Measurements from ENCODE around the gene MORN4. TPM values are rescaled to one million over a fixed set of nuclear protein-coding genes. Genes with fewer than 3 reads are reported as not detected.
"Not testable (repeated sequence)": the region's sequence is repeated elsewhere in the genome, so short reads cannot be mapped to it uniquely, and the experiment has no call there.

MORN4 gene
- total RNA-seq, 1 experiment from 2014 or later, result 10.5 TPM

DNA sequence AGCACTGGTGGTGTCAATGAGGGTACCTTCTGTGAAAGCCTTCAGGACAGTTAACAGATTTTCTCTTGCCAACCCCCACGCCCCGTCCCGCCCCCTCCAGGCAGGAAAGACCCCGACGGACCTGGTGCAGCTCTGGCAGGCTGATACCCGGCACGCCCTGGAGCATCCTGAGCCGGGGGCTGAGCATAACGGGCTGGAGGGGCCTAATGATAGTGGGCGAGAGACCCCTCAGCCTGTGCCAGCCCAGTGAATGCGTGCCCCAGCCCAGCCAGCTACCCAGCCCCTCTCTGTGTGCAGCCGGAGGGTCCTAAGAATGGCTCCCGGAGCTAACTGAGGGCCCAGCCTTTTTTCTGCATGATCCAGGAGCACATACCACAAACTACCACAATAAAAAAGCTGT, 49.8 kb downstream of the MORN4 start:
- DNase-seq (ENCODE audit: low read depth), result no peak
- in situ Hi-C loops (cut with HindIII; ENCODE audit: low pct_unique_long_range_greater_than_20kb, low sequenced_read_pairs), result no loop called here

GRCh38 chr10:97582169-97582568, 51.1 kb downstream of the MORN4 start:
- no peak for DNase-seq (ENCODE audit: low read depth)
- in situ Hi-C loops (cut with HindIII; ENCODE audit: low pct_unique_long_range_greater_than_20kb, low sequenced_read_pairs), result no loop called here

DNA sequence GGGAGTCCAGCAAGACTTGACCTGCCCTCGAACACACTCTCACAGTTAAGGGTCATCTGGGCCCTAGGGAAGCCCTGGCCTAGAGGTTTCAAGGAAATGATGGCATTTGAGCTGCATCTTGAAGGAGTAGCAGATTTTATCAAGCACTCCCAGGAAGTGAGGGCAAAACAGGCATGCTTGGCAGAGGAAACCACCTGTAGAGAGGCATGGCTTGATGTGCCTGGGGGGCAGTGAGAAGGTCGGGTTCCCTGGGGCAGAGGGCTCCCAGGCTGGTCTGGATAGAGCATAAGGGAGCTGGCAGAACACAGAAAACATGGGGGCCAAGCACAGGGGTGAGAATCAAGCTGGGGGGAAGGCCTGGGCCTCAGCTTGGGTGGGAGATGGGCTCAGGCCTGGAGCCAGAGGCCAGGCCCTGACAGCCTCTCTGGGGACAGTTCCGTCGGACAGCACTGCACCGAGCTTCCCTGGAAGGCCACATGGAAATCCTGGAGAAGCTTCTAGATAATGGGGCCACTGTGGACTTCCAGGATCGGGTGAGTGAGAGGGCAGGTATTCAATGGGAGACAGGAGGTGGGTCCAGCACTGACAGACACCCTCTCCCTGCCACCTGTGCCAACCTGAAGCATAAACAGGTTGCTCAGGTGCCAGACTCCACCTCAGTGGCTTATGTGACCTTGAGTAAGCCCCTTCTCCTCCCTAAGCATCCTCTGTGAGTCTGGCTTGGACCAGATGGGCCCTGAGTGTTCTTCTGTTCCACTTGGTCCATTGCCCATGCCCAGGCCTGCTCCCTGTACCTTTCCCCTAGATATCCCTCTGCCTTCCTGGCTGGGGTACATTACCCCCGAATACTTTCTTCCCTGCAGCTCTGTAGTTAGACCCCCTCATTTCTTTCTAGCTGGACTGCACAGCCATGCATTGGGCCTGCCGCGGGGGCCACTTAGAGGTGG, 52.6 kb downstream of the MORN4 start:
- no peak for DNase-seq (ENCODE audit: low read depth)
- in situ Hi-C loops (cut with HindIII; ENCODE audit: low pct_unique_long_range_greater_than_20kb, low sequenced_read_pairs), result no loop called here

GRCh38 chr10:97578171-97578844, 55.0 kb downstream of the MORN4 start:
- in situ Hi-C loops (cut with HindIII; ENCODE audit: low pct_unique_long_range_greater_than_20kb, low sequenced_read_pairs), result no loop called here
- no peak for DNase-seq (ENCODE audit: low read depth)

DNA sequence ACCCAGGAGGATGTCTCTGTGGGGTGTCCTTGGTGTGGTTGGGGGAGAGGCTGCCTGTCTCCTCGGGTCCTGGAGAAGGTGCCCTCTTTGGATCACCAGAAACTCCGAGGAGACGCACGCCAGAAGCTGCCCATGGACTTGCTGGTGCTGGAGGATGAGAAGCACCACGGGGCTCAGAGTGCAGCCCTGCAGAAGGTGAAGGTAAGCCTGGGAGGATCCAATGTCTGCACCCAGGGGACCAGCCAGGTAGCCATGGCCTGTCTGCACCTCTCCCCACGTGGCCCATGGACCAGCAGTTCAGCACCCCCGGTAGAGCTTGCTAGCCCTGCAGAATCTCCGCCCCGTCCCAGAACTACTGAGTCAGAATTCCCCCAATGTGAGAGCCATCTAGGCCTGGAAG, 55.6 kb downstream of the MORN4 start:
- in situ Hi-C loops (cut with HindIII; ENCODE audit: low pct_unique_long_range_greater_than_20kb, low sequenced_read_pairs), result no loop called here
- no peak for DNase-seq (ENCODE audit: low read depth)

DNA sequence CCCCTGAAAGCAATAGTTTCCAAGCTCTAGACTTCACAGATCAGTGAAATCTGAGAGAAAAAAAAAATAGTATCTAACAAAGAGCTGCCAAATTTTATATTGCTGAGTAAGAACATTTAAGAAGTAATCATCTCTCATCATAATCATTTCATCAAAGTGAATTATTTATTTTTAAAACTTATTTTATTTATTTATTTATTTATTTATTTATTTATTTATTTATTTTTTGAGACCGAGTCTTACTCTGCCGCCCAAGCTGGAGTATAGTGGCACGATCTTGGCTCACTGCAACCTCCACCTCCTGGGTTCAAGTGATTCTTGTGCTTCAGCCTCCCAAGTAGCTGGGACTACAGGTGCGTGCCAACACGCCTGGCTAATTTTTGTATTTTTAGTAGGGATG, 56.8 kb downstream of the MORN4 start:
- in situ Hi-C loops (cut with HindIII; ENCODE audit: low pct_unique_long_range_greater_than_20kb, low sequenced_read_pairs); DNase-seq (ENCODE audit: low read depth): not testable (repeated sequence)

- in situ Hi-C loops (cut with HindIII; ENCODE audit: low pct_unique_long_range_greater_than_20kb, low sequenced_read_pairs), result no loop called here
- no peak for DNase-seq (ENCODE audit: low read depth)
These were observed 58.1 kb downstream of the MORN4 start for GRCh38 chr10:97575127-97575668.

- in situ Hi-C loops (cut with HindIII; ENCODE audit: low pct_unique_long_range_greater_than_20kb, low sequenced_read_pairs), result no loop called here
These were observed 58.8 kb downstream of the MORN4 start for GRCh38 chr10:97574374-97575126.

DNA sequence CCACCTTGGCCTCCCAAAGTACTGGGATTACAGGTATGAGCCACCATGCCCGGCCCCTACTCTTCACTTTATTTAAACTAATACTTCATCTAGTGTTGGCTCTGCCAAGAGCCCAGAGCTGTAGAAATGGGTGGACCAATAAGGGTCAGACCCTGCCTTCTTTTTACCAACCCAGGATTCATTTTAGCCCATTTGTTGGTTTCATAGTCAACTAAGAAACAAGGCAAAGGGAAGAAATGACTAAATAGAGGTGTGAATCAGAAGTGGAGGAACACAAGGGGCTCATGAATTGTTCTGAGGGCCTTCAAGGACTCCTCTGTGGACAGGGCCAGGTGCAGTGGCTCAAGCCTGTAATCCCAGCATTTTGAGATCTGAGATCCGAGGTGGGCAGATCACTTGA, 59.6 kb downstream of the MORN4 start:
- DNase-seq (ENCODE audit: low read depth), result no peak
- in situ Hi-C loops (cut with HindIII; ENCODE audit: low pct_unique_long_range_greater_than_20kb, low sequenced_read_pairs), result no loop called here

More at GRCh38 chr10:97574374-97575126, 58.8 kb downstream of the MORN4 start:
- DNase-seq (ENCODE audit: low read depth), result peak; percentile 99

DNA sequence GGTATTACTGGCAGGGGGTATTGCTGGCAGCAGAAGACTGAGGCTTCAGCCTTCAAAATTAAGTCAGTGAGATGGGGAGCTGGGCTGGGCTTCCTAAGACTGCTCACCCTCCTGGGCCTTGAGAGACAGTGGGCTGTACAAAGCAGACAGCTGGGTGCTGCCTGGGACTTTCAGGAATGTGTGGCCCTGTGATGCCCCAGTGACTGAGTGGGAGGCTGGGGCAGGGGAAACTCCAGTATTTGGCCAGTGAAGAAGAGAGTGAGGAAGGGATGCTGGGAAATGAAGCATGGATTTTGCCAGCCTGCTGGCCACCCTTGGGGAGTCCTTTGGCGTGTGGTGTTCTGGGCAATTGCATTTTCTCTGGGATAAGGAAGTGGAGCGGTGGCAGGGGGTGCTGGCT, 60.3 kb downstream of the MORN4 start:
- in situ Hi-C loops (cut with HindIII; ENCODE audit: low pct_unique_long_range_greater_than_20kb, low sequenced_read_pairs), result no loop called here
- peak; percentile 55 for DNase-seq (ENCODE audit: low read depth)

GRCh38 chr10:97572214-97572989, 60.9 kb downstream of the MORN4 start, which contains the start of gene ANKRD2:
Gene ANKRD2, plus strand, starts transcription at chr10:97572779. Its CDS starts 10 bp downstream, at chr10:97572789.
- peak; percentile 71 for DNase-seq (ENCODE audit: low read depth)
- in situ Hi-C loops (cut with HindIII; ENCODE audit: low pct_unique_long_range_greater_than_20kb, low sequenced_read_pairs), result no loop called here

DNA sequence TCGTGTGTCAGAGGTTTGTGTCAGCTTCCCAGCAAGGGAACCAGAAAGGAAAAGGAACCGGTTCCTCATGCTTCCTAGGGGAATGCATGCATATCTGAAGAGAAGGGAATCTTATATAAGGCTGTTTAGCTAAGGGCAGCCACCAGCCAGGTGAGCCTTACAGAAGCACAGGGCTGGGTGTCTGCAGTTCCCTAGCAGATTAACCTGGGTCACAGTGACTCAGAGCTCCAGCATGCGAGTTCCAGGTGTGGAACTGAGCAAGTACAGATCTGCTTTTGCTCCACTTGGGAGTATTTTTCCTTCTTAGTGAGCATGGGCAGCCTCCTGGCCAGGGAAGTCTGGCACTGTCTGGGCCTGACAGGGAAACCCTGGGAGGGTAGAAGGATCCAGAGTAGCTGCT, 61.7 kb downstream of the MORN4 start:
- in situ Hi-C loops (cut with HindIII; ENCODE audit: low pct_unique_long_range_greater_than_20kb, low sequenced_read_pairs), result no loop called here
- peak; percentile 42 for DNase-seq (ENCODE audit: low read depth)

GRCh38 chr10:97570789-97571471, 62.4 kb downstream of the MORN4 start:
- no peak for DNase-seq (ENCODE audit: low read depth)
- in situ Hi-C loops (cut with HindIII; ENCODE audit: low pct_unique_long_range_greater_than_20kb, low sequenced_read_pairs), result no loop called here

GRCh38 chr10:97570146-97570788, 63.0 kb downstream of the MORN4 start:
- in situ Hi-C loops (cut with HindIII; ENCODE audit: low pct_unique_long_range_greater_than_20kb, low sequenced_read_pairs), result no loop called here
- no peak for DNase-seq (ENCODE audit: low read depth)

GRCh38 chr10:97567891-97568290, 65.4 kb downstream of the MORN4 start:
- in situ Hi-C loops (cut with HindIII; ENCODE audit: low pct_unique_long_range_greater_than_20kb, low sequenced_read_pairs), result no loop called here
- no peak for DNase-seq (ENCODE audit: low read depth)

DNA sequence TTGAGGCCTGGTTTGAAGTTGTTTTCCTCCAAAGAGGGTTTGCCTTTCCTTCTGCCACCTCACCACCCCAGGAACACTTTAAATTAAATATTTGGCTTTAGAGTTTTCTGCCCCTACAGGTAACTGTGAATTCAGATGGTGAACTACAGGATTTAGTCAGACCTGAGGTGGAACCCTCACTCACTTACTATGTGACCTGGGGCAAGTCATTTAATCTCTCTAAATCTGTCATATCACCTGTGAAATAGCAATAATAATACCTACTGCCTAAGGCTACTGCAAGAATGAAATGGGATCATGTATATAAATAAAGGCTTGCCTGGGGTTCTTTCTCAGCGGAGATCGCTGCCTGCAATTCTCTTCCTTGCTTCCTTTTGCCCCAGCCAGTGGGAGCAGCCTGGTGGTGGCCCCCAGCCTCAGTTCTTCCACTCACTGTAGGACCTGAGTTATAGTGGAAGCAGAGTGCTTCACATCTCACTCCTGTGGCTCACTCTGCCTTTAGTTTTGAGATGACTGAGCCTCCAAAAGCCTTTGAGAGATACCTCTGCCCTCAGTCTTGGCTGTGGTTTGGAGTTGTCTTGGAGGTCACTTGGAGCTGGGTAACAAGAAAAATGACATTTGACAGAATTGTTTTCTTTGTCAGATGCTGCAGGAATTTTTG, 66.8 kb downstream of the MORN4 start:
- in situ Hi-C loops (cut with HindIII; ENCODE audit: low pct_unique_long_range_greater_than_20kb, low sequenced_read_pairs), result no loop called here
- no peak for DNase-seq (ENCODE audit: low read depth)
